RWPE2 (cell line): Measurements from ENCODE around the gene NDUFV2.

ENCODE experiments used
- ATAC-seq: fragments of 200-7000 bp; cut with Tn5 transposase; 3 replicates; pipeline ENCODE4 v1.9.1; 2021; ENCODE audit warnings: low read depth
- DNase-seq: peaks from one replicate; pipeline ENCODE4 v3.0.0-alpha.2; 2020; ENCODE audit warnings: low spot score
- H3K27ac ChIP-seq: fragments of 450-650 bp; 2 replicates; pipeline ENCODE4 v1.5.1; 2017; ENCODE audit warnings: mild to moderate bottlenecking; ENCODE audit not compliant: poor library complexity, severe bottlenecking
- H3K27me3 ChIP-seq: fragments of 250-450 bp; sonication (Bioruptor Pico); 2 replicates; pipeline ENCODE4 v1.5.1; 2021; ENCODE audit warnings: mild to moderate bottlenecking, moderate library complexity; ENCODE audit not compliant: insufficient read depth, poor library complexity, severe bottlenecking
- H3K36me3 ChIP-seq: fragments of 250-450 bp; sonication (Bioruptor Pico); 2 replicates; pipeline ENCODE4 v1.5.1; 2020; ENCODE audit warnings: low read depth, mild to moderate bottlenecking, moderate library complexity
- H3K4me1 ChIP-seq: fragments of 250-450 bp; sonication (Bioruptor Pico); 2 replicates; pipeline ENCODE4 v1.5.1; 2021; ENCODE audit warnings: mild to moderate bottlenecking, moderate library complexity; ENCODE audit not compliant: insufficient read depth, poor library complexity, severe bottlenecking
- H3K4me3 ChIP-seq: fragments of 250-450 bp; sonication (Bioruptor Pico); 2 replicates; pipeline ENCODE4 v1.5.1; 2021; ENCODE audit warnings: mild to moderate bottlenecking, moderate library complexity; ENCODE audit not compliant: severe bottlenecking
- H3K9me3 ChIP-seq: fragments of 250-450 bp; sonication (Bioruptor Pico); 2 replicates; pipeline ENCODE4 v1.5.1; 2021; ENCODE audit warnings: mild to moderate bottlenecking, moderate library complexity; ENCODE audit not compliant: severe bottlenecking
- CTCF ChIP-seq: fragments of 450-650 bp; IDR thresholded peaks from one replicate; pipeline ENCODE4 v1.5.1; 2017; ENCODE audit warnings: mild to moderate bottlenecking, moderate library complexity; ENCODE audit not compliant: poor library complexity, severe bottlenecking

Gene NDUFV2

GRCh38 chr18:9097349-9097748, 5.2 kb upstream of the NDUFV2 start:
- Histone ChIP-seq H3K27me3 (no peaks in the 10 kb centered on the region), H3K36me3 (no peaks in the 10 kb centered on the region), H3K9me3 (no peaks in the 10 kb centered on the region), H3K27ac (no peak overlapping the region), H3K4me3 (no peak overlapping the region), H3K4me1 (peaks cover 22% of the 10 kb centered on the region)
- no peak for TF ChIP-seq CTCF
- ATAC-seq, result no peak
- no peak for DNase-seq

GRCh38 chr18:9100796-9101195, 1.7 kb upstream of the NDUFV2 start:
- Histone ChIP-seq H3K27me3 (no peaks in the 10 kb centered on the region), H3K9me3 (no peaks in the 10 kb centered on the region)

DNA sequence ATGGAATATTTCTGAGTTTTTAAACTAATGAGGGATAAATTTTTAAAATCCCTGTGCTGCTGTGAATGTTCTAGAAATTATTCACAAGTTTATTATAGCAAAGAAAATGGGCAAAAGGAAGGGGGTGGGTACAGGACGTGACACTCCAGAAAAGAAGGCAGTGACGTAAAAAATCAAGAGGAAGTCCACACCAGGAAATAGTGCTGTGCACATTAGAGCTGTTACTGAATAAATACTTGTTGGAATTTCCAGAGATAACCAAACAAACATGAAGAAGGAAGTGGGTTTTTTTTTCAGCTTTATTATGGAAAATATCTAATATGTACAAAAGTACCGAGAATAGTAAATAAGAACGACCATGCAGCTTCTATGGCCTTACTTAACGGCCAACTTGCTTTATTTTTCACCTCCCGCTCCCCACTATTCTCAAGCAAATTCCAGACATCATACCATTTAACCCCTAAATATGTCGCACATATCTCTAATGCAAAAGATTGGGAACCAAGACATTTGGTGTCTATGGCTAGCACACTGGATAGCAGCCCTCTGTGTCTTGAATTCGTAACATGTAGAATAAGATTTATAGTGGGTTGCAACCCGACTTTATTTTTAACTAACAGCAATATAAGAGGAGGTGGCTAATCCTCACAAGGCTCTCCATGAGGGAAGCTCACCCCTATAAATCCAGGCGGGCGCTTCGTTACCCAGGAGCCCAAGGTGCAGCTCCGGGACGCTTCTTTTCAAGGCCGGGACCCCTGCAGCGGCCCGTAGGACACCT, 580 bp upstream of the NDUFV2 start:
- H3K4me1 ChIP-seq, result peaks cover 29% of the 10 kb centered on the region
- no peak for TF ChIP-seq CTCF
- ATAC-seq (peak; percentile 4), DNase-seq (no peak)
- peak overlapping the region; percentile 49 for H3K4me3 ChIP-seq
- no peaks in the 10 kb centered on the region for H3K9me3 ChIP-seq
- no peaks in the 10 kb centered on the region for H3K27me3 ChIP-seq
- peak overlapping the region; percentile 62 for H3K27ac ChIP-seq
- H3K36me3 ChIP-seq, result peaks cover 12% of the 10 kb centered on the region

More at GRCh38 chr18:9100796-9101195, 1.7 kb upstream of the NDUFV2 start:
- no peak for TF ChIP-seq CTCF
- no peak for DNase-seq
- Histone ChIP-seq H3K4me1 (peaks cover 18% of the 10 kb centered on the region), H3K4me3 (no peak overlapping the region), H3K27ac (no peak overlapping the region), H3K36me3 (peaks cover 9% of the 10 kb centered on the region)
- no peak for ATAC-seq

- no peak for DNase-seq
- Histone ChIP-seq H3K27me3 (no peaks in the 10 kb centered on the region), H3K9me3 (no peaks in the 10 kb centered on the region), H3K4me1 (peaks cover 35% of the 10 kb centered on the region), H3K27ac (peak overlapping the region; percentile 62), H3K36me3 (peaks cover 20% of the 10 kb centered on the region), H3K4me3 (peak overlapping the region; percentile 49)
- peak; percentile 31 for TF ChIP-seq CTCF
- no peak for ATAC-seq
Measured at GRCh38 chr18:9103376-9103873, 926 bp downstream of the NDUFV2 start.
